ENCODE results near the gene IQSEC1.
A peak's percentile ranks its signal among the peaks of the same experiment; 100 is the strongest.

The IQSEC1 gene

DNA sequence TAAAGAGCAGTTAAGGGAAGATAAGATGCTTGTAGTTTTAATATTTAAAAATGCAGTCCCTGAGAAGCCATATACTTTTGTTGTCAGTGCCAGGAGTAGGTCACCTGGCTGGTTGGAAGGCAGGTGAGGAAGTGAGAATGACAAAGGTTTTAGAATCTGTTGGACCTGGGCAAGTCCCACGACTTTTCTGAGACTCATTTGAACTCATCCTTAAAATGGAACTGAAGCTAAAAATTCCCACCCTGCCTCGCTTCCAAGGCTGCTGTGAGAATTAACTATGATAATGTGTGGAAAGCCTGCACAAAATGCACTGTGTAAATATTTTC, 77.1 kb downstream of the IQSEC1 start:
- no peak for DNase-seq

GRCh38 chr3:12995389-12996180, 77.6 kb downstream of the IQSEC1 start:
- no peak for DNase-seq

DNA sequence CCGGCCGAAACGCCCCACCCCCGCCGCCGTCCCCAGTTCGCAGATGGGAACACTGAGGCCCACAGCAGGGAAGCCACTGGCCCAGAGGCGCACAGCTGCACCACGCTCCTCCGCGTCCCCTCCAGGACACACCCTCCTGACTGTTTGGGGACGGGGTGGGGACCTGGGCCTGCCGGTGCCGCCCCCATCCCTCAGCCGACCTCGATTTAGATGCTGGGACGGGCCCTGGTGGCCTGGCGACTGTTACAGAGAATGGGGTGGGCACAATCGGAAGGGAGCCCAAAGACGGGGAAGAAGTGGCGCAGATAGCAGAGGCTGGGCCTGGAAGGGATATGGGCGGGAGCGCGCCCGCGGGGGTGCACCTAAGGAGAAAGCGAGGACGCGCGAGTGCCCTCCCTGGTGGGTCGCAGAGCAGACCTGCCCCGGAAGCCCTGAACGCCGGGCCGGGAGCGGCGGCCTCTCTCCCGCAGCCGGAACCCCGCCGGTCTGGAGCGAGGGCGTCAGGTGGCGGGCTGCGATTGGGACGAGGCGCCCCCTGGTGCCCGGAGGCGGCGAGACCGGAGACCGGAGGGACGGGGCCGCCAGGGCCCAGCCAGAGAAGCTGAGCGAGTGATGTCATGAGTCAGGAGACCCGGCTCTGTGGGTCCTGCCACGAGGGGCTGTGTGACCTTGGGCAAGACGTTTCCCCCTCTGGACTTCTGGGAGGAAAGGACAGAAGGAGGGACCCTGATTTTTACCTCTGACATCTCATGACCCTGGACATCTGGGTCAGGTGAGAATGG, 78.4 kb downstream of the IQSEC1 start:
- peak; percentile 83 for DNase-seq

GRCh38 chr3:12994357-12994606, 78.9 kb downstream of the IQSEC1 start:
- DNase-seq = no peak

- DNase-seq = no peak
Measured at GRCh38 chr3:12993517-12994356, 79.5 kb downstream of the IQSEC1 start.

DNA sequence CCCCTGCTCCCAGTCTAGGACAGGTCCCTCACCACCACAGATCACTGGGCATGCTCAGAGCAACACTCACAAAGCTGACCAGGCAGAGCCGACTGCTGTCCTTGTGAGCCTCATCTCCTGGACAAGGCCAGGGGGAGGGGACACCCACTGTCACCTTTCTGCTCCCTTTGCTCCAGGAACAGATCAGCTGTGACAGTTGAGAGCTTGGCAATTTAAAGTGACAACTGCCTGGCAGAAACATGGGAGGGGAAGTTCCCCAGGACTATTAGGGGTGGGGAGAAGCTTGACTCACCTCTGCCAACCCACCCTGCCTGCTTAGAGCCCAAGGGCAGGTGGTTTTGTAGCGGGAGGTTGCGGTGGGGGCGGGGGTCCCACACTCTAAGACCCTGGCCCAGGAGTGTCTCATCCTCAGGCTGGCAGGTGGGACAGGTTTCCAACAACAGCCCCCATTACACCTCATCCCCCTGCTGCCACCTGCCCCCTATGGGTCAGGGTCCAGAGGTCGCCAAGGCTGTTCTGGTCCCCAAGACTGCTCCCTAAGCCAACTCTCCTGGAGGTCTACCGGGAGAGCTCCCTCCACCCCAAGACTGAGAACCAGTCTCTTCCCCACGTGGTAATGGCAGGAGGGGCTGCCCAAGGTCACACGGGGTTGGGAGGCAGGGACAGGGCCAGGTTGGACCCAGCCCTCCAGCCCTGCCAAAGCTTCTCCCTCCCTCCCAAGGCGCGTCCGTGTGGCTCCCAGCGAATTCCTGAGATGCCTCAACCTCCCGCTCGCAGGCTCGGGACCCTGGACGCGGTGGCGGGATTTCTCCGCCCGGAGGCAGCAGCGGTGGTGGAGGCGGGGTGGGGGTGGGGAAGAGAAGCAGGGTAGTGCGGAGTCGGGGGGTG, 80.4 kb downstream of the IQSEC1 start:
- no peak for DNase-seq

DNA sequence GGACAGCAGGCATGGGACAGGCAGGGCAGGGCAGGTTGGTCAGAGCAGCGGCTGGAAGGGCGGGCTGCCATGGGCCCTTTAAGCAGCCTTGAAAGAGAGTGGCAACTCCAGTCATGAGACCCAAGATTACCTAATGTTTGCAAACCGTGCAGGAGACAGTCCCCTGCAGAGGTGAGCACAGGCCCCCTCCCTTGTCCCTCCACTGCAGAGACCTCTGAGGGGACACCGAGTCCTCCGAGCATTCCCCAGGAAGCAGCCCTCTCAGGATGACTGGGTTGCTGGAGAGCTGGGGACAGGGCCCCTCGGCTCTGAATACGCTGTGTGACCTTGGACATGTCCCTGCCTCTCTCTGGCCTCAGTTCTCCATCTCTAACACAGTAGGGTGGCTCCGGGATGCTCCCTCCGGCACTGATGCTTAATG, 81.4 kb downstream of the IQSEC1 start:
- DNase-seq = no peak

DNA sequence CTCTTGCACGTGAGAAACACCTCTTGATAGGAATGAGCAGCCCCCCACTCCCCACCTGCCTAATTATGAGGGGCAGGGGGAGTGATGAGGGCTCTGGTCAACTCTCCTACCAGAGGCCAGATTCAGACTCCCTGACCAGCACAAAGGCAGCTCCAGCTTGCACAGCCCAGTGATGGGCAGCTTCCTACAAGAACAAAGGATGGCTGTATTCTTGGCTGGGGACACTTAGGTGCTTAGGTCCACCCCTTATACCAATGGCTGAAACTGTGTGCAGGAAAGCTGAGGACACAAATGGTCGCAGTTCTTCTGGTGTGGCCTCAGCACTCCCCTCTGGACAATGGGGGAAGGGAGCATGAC, 81.8 kb downstream of the IQSEC1 start:
- no peak for DNase-seq

DNA sequence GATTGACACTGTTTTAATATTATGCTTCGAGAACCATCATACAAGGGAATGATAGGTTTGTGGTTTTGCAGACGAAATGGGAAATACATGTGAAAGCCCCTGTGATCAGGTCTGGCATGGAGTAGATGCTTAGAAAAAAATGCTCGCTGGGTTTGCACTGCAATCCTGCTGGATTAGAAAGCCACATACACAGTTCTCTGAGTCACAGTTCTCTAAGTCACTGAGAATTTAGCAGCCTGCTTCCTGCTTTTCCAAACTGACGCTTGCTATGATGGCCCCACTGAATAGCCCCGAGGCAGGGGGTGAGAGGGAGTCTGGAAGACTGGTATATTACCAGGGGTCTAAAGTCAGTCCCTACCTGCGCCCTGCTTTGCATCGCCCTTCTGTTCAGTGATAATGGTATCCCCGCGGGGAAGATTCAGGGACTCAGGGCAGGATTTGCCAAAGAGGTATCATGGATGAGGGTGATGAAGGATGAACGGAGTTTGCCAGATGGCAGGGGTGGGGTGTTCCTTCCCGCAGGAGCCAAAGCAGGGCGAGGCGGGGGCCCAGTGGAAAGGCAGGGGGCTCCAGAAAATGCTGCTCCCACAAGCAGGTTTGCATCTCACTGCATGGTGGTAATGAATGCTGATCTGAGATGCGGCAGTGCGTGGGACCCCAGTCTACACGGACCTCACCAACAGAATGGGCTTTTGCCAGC, 82.3 kb downstream of the IQSEC1 start:
- DNase-seq = no peak

GRCh38 chr3:12990306-12990705, 82.9 kb downstream of the IQSEC1 start:
- DNase-seq = no peak

- DNase-seq = no peak
Measured at GRCh38 chr3:12988728-12989454, 84.3 kb downstream of the IQSEC1 start.

DNA sequence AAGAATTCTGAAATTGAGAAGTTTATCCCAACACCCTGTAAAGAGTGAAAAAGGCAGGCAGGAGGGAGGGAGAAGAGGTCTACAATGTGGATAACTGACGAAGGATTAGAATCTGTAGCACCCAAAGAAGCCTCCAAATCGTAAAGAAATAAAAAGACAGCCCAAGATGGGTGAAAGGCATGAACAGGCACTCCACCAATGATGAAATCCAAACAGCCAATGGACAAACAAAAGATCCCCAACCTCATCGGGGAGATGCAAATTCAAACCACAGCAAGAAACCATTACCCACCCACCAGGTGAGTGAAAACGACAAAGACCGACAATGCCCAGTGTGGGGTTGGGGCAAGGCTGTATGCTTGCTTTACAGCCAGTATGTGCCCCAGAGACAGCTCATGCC, 85.6 kb downstream of the IQSEC1 start:
- DNase-seq = no peak

- no peak for DNase-seq
Measured at GRCh38 chr3:12986986-12987385, 86.2 kb downstream of the IQSEC1 start.

- no peak for DNase-seq
Measured at GRCh38 chr3:12986521-12986920, 86.7 kb downstream of the IQSEC1 start.

- DNase-seq = no peak
Measured at GRCh38 chr3:12986031-12986430, 87.2 kb downstream of the IQSEC1 start.

GRCh38 chr3:12985148-12985547, 88.1 kb downstream of the IQSEC1 start:
- no peak for DNase-seq

- peak; percentile 42 for DNase-seq
Measured at GRCh38 chr3:12984023-12984823, 89.0 kb downstream of the IQSEC1 start.

GRCh38 chr3:12983319-12983718, 89.9 kb downstream of the IQSEC1 start:
- DNase-seq = no peak

DNA sequence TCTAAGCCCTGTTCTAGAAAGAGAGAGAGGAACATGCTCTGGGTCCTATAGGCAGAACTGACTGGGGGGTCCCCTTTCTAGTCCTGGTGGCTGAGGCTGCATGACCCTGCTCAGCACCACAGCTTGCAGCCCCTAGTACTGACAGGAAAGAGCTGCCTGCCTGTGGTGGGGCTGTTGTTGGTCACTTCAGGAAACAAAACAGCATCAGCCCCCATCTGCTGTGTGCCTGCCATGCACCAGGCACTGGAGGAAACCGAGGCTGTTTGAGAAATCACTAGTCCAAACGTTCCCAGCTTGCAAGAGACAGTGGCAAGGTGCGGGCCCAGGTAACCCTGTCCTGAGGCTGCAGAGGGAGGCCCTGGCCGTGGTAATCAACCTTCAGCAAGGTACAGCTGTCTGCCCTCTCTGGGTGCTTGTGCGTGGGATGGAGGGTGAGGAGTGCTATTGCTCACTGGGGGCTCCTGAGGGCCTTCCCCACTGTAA, 90.6 kb downstream of the IQSEC1 start:
- no peak for DNase-seq
